Measurements from ENCODE around the gene FOXB2. TPM values are rescaled to one million over a fixed set of nuclear protein-coding genes. Genes with fewer than 3 reads are reported as not detected.

Gene FOXB2
- total and polyA plus RNA-seq, 2 of the 8 experiments (the other 6 are each of a cell fraction or from before 2014, with no cell fraction given), result 0.15 to 0.22 TPM

GRCh38 chr9:77038281-77039036 lies 19.0 kb downstream of the FOXB2 start (continued):
- TF ChIP-seq, protein P1, sequence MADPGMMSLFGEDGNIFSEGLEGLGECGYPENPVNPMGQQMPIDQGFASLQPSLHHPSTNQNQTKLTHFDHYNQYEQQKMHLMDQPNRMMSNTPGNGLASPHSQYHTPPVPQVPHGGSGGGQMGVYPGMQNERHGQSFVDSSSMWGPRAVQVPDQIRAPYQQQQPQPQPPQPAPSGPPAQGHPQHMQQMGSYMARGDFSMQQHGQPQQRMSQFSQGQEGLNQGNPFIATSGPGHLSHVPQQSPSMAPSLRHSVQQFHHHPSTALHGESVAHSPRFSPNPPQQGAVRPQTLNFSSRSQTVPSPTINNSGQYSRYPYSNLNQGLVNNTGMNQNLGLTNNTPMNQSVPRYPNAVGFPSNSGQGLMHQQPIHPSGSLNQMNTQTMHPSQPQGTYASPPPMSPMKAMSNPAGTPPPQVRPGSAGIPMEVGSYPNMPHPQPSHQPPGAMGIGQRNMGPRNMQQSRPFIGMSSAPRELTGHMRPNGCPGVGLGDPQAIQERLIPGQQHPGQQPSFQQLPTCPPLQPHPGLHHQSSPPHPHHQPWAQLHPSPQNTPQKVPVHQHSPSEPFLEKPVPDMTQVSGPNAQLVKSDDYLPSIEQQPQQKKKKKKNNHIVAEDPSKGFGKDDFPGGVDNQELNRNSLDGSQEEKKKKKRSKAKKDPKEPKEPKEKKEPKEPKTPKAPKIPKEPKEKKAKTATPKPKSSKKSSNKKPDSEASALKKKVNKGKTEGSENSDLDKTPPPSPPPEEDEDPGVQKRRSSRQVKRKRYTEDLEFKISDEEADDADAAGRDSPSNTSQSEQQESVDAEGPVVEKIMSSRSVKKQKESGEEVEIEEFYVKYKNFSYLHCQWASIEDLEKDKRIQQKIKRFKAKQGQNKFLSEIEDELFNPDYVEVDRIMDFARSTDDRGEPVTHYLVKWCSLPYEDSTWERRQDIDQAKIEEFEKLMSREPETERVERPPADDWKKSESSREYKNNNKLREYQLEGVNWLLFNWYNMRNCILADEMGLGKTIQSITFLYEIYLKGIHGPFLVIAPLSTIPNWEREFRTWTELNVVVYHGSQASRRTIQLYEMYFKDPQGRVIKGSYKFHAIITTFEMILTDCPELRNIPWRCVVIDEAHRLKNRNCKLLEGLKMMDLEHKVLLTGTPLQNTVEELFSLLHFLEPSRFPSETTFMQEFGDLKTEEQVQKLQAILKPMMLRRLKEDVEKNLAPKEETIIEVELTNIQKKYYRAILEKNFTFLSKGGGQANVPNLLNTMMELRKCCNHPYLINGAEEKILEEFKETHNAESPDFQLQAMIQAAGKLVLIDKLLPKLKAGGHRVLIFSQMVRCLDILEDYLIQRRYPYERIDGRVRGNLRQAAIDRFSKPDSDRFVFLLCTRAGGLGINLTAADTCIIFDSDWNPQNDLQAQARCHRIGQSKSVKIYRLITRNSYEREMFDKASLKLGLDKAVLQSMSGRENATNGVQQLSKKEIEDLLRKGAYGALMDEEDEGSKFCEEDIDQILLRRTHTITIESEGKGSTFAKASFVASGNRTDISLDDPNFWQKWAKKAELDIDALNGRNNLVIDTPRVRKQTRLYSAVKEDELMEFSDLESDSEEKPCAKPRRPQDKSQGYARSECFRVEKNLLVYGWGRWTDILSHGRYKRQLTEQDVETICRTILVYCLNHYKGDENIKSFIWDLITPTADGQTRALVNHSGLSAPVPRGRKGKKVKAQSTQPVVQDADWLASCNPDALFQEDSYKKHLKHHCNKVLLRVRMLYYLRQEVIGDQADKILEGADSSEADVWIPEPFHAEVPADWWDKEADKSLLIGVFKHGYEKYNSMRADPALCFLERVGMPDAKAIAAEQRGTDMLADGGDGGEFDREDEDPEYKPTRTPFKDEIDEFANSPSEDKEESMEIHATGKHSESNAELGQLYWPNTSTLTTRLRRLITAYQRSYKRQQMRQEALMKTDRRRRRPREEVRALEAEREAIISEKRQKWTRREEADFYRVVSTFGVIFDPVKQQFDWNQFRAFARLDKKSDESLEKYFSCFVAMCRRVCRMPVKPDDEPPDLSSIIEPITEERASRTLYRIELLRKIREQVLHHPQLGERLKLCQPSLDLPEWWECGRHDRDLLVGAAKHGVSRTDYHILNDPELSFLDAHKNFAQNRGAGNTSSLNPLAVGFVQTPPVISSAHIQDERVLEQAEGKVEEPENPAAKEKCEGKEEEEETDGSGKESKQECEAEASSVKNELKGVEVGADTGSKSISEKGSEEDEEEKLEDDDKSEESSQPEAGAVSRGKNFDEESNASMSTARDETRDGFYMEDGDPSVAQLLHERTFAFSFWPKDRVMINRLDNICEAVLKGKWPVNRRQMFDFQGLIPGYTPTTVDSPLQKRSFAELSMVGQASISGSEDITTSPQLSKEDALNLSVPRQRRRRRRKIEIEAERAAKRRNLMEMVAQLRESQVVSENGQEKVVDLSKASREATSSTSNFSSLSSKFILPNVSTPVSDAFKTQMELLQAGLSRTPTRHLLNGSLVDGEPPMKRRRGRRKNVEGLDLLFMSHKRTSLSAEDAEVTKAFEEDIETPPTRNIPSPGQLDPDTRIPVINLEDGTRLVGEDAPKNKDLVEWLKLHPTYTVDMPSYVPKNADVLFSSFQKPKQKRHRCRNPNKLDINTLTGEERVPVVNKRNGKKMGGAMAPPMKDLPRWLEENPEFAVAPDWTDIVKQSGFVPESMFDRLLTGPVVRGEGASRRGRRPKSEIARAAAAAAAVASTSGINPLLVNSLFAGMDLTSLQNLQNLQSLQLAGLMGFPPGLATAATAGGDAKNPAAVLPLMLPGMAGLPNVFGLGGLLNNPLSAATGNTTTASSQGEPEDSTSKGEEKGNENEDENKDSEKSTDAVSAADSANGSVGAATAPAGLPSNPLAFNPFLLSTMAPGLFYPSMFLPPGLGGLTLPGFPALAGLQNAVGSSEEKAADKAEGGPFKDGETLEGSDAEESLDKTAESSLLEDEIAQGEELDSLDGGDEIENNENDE (IDR thresholded peaks at IDR 0.05; ENCODE audit: insufficient replicate concordance, low read length), result peak; percentile 96
- TF ChIP-seq RXRA (IDR thresholded peaks at IDR 0.05; ENCODE audit: insufficient read depth, low read depth, low read length) (no peak), POU5F1 (IDR thresholded peaks at IDR 0.05; ENCODE audit: low read depth, low read length) (peak; percentile 27; the same call in 1 of the 2 replicates), E2F6 (IDR thresholded peaks at IDR 0.05) (no peak), TCF12 (IDR thresholded peaks at IDR 0.05; ENCODE audit: low read depth, low read length) (no peak), MAX (IDR thresholded peaks at IDR 0.05) (peak; percentile 54; the same call in 1 of the 2 replicates)
- TF ChIP-seq, protein P2, sequence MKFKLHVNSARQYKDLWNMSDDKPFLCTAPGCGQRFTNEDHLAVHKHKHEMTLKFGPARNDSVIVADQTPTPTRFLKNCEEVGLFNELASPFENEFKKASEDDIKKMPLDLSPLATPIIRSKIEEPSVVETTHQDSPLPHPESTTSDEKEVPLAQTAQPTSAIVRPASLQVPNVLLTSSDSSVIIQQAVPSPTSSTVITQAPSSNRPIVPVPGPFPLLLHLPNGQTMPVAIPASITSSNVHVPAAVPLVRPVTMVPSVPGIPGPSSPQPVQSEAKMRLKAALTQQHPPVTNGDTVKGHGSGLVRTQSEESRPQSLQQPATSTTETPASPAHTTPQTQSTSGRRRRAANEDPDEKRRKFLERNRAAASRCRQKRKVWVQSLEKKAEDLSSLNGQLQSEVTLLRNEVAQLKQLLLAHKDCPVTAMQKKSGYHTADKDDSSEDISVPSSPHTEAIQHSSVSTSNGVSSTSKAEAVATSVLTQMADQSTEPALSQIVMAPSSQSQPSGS (IDR thresholded peaks at IDR 0.05; ENCODE audit: low read length), result no peak

Measured in H1 (cell line).